ENCODE data around the gene NTF4. TPM values are rescaled to one million over a fixed set of nuclear protein-coding genes. Genes with fewer than 3 reads are reported as not detected.

The NTF4 gene
- total and polyA plus RNA-seq, 2 donors from 2014 or later, result 0.28 TPM; not detected in 1

DNA sequence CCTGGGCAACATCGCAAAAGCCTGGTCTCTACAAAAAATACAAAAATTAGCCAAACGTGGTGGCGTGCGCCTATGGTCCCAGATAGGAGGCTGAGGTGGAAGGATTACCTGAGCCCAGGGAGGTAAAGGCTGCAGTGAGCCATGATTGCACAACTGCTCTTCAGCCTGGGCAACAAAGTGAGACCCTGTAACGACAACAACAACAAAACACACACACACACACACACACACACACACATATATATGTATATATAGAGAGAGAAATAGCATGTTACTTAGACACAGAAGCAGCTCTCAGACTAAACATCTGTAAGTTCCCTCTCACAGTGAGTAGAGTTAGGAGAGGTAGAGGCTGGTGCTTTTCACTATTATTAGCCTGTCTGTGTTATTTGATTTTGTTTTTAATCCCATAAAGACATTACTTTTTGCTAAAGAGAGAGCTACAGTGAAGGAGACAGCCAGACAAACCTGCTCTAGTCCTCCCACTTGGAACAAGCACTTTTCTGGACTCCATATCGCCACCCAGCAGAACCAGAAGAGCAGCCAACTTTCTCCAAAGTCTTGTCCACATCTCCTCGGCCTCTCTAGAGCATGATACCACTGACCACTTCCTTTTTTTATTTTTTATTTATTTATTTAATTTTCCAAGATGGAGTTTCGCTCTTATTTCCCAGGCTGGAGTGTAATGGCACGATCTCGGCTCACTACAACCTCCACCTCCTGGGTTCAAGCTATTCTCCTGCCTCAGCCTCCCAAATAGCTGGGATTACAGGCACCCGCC is 46.8 kb upstream of the NTF4 start:
- Histone ChIP-seq H3K4me3 (ENCODE audit: low read length in 3 of 3) (no peak overlapping the region), H3K9me3 (ENCODE audit: control insufficient read depth in 2 of 3, insufficient read depth in 1 of 3, low read length in 3 of 3) (no peaks in the 10 kb centered on the region), H3K36me3 (ENCODE audit: control insufficient read depth in 2 of 3, insufficient read depth in 3 of 3, low read length in 3 of 3) (peaks cover 0 to 13% (median 12%) of the 10 kb centered on the region in 3 donors), H3K27ac (ENCODE audit: low read depth in 2 of 2, low read length in 2 of 2) (no peak overlapping the region), H3K9ac (ENCODE audit: low read length in 3 of 3) (no peak overlapping the region), H3K4me1 (ENCODE audit: control insufficient read depth in 2 of 3, insufficient read depth in 2 of 3, low read depth in 1 of 3, low read length in 3 of 3) (peaks cover 0 to 5% (median 3%) of the 10 kb centered on the region in 3 donors), H3K27me3 (ENCODE audit: control insufficient read depth, insufficient read depth, low read length) (no peaks in the 10 kb centered on the region)
- intact Hi-C loops (cut with DNase I), result no loop called here
- no peak for FAIRE-seq
- TF ChIP-seq, protein P1, sequence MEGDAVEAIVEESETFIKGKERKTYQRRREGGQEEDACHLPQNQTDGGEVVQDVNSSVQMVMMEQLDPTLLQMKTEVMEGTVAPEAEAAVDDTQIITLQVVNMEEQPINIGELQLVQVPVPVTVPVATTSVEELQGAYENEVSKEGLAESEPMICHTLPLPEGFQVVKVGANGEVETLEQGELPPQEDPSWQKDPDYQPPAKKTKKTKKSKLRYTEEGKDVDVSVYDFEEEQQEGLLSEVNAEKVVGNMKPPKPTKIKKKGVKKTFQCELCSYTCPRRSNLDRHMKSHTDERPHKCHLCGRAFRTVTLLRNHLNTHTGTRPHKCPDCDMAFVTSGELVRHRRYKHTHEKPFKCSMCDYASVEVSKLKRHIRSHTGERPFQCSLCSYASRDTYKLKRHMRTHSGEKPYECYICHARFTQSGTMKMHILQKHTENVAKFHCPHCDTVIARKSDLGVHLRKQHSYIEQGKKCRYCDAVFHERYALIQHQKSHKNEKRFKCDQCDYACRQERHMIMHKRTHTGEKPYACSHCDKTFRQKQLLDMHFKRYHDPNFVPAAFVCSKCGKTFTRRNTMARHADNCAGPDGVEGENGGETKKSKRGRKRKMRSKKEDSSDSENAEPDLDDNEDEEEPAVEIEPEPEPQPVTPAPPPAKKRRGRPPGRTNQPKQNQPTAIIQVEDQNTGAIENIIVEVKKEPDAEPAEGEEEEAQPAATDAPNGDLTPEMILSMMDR (IDR thresholded peaks at IDR 0.05; ENCODE audit: borderline replicate concordance, extremely low read depth, insufficient read depth), result no peak
- DNase-seq, result no peak

GRCh38 chr19:49110567-49110966 is 45.9 kb upstream of the NTF4 start:
- no peaks in the 10 kb centered on the region for H3K9me3 ChIP-seq (ENCODE audit: control insufficient read depth in 2 of 3, insufficient read depth in 1 of 3, low read length in 3 of 3)
- TF ChIP-seq, protein P1 (IDR thresholded peaks at IDR 0.05; ENCODE audit: borderline replicate concordance, extremely low read depth, insufficient read depth), result no peak
- FAIRE-seq, result no peak
- H3K9ac ChIP-seq (ENCODE audit: low read length in 3 of 3), result no peak overlapping the region
- no peak overlapping the region for H3K4me3 ChIP-seq (ENCODE audit: low read length in 3 of 3)
- no peaks in the 10 kb centered on the region for H3K27me3 ChIP-seq (ENCODE audit: control insufficient read depth, insufficient read depth, low read length)
- H3K27ac ChIP-seq (ENCODE audit: low read depth in 2 of 2, low read length in 2 of 2), result no peak overlapping the region
- peaks cover 0 to 18% (median 15%) of the 10 kb centered on the region in 3 donors for H3K36me3 ChIP-seq (ENCODE audit: control insufficient read depth in 2 of 3, insufficient read depth in 3 of 3, low read length in 3 of 3)
- H3K4me1 ChIP-seq (ENCODE audit: control insufficient read depth in 2 of 3, insufficient read depth in 2 of 3, low read depth in 1 of 3, low read length in 3 of 3), result peaks cover 0 to 5% (median 3%) of the 10 kb centered on the region in 3 donors
- intact Hi-C loops (cut with DNase I), result no loop called here
- DNase-seq, result no peak

- H3K4me1 ChIP-seq (ENCODE audit: control insufficient read depth in 2 of 3, insufficient read depth in 2 of 3, low read depth in 1 of 3, low read length in 3 of 3), result peaks cover 0 to 5% (median 3%) of the 10 kb centered on the region in 3 donors
- H3K27ac ChIP-seq (ENCODE audit: low read depth in 2 of 2, low read length in 2 of 2), result no peak overlapping the region
- no peaks in the 10 kb centered on the region for H3K9me3 ChIP-seq (ENCODE audit: control insufficient read depth in 2 of 3, insufficient read depth in 1 of 3, low read length in 3 of 3)
- H3K9ac ChIP-seq (ENCODE audit: low read length in 3 of 3), result no peak overlapping the region
- TF ChIP-seq, protein P1 (IDR thresholded peaks at IDR 0.05; ENCODE audit: borderline replicate concordance, extremely low read depth, insufficient read depth), result no peak
- intact Hi-C loops (cut with DNase I), result loop anchor here (10.0 kb wide), 1 partner anchor 105 kb away; no protein-coding TSS in a partner anchor
- DNase-seq (no peak), FAIRE-seq (no peak)
- H3K27me3 ChIP-seq (ENCODE audit: control insufficient read depth, insufficient read depth, low read length), result no peaks in the 10 kb centered on the region
- no peak overlapping the region for H3K4me3 ChIP-seq (ENCODE audit: low read length in 3 of 3)
- peaks cover 2 to 27% (median 21%) of the 10 kb centered on the region in 3 donors for H3K36me3 ChIP-seq (ENCODE audit: control insufficient read depth in 2 of 3, insufficient read depth in 3 of 3, low read length in 3 of 3)
These were observed 45.1 kb upstream of the NTF4 start for GRCh38 chr19:49109569-49110233.
